HEK293T (cell line): ENCODE results near the gene LMCD1.

Experiments
- CTCF ChIA-PET: fragments of 350-600 bp; formaldehyde crosslinking; extraction: SDS; loops from one replicate; lab custom pipeline; 2021; ENCODE audit warnings: antibody characterized with exemption, inconsistent platforms; lab: Yijun Ruan, JAX
- POLR2A ChIA-PET: fragments of 350-600 bp; formaldehyde crosslinking; extraction: SDS; loops from one replicate; lab custom pipeline; 2020; ENCODE audit warnings: antibody characterized with exemption, inconsistent platforms; lab: Yijun Ruan, JAX
- DNase-seq: peaks from one replicate; pipeline ENCODE4 v3.0.0; 2012; ENCODE audit warnings: mixed read lengths; ENCODE audit errors: extremely low spot score
- ARNT ChIP-seq: fragments of 450-650 bp; IDR thresholded peaks from 2 replicates; pipeline ENCODE4 v1.6.1; 2017; ENCODE audit warnings: mild to moderate bottlenecking
- BHLHE40 ChIP-seq: fragments of 450-650 bp; IDR thresholded peaks from 2 replicates; pipeline ENCODE4 v1.6.1; 2016; ENCODE audit warnings: mild to moderate bottlenecking, moderate library complexity, borderline replicate concordance
- CTBP1 ChIP-seq: fragments of 450-650 bp; IDR thresholded peaks from 2 replicates; pipeline ENCODE4 v1.6.1; 2016; ENCODE audit warnings: borderline replicate concordance
- ELF4 ChIP-seq: fragments of 450-650 bp; IDR thresholded peaks from 2 replicates; pipeline ENCODE4 v1.6.1; 2017; ENCODE audit warnings: antibody characterized with exemption
- FOXA1 ChIP-seq: fragments of 450-650 bp; IDR thresholded peaks from 2 replicates; pipeline ENCODE4 v1.6.1; 2016; ENCODE audit warnings: mild to moderate bottlenecking
- FOXK2 ChIP-seq: fragments of 450-650 bp; IDR thresholded peaks from 2 replicates; pipeline ENCODE4 v1.6.1; 2016; ENCODE audit warnings: mild to moderate bottlenecking
- FOXM1 ChIP-seq: fragments of 450-650 bp; IDR thresholded peaks from 2 replicates; pipeline ENCODE4 v1.6.1; 2017; ENCODE audit warnings: mild to moderate bottlenecking, borderline replicate concordance
- HDGF ChIP-seq: fragments of 450-650 bp; IDR thresholded peaks from 2 replicates; pipeline ENCODE4 v1.6.1; 2017; ENCODE audit warnings: antibody characterized with exemption, borderline replicate concordance
- L3MBTL2 ChIP-seq: fragments of 450-650 bp; conservative IDR thresholded peaks from 2 replicates; pipeline ENCODE4 v1.6.1; 2016; ENCODE audit warnings: mild to moderate bottlenecking
- LEF1 ChIP-seq: fragments of 450-650 bp; IDR thresholded peaks from 2 replicates; pipeline ENCODE4 v1.6.1; 2017; ENCODE audit warnings: mild to moderate bottlenecking, borderline replicate concordance
- NFRKB ChIP-seq: fragments of 450-650 bp; IDR thresholded peaks from 2 replicates; pipeline ENCODE4 v1.6.1; 2016; ENCODE audit warnings: mild to moderate bottlenecking, moderate library complexity
- SP1 ChIP-seq: fragments of 450-650 bp; IDR thresholded peaks from 2 replicates; pipeline ENCODE4 v1.6.1; 2017
- SUZ12 ChIP-seq: fragments of 450-650 bp; IDR thresholded peaks from 2 replicates; pipeline ENCODE4 v1.6.1; 2016; ENCODE audit warnings: mild to moderate bottlenecking
- TARDBP ChIP-seq: fragments of 450-650 bp; IDR thresholded peaks from 2 replicates; pipeline ENCODE4 v1.6.1; 2016
- ZNF384 ChIP-seq: fragments of 450-650 bp; IDR thresholded peaks from 2 replicates; pipeline ENCODE4 v1.6.1; 2016
- TF ChIP-seq, protein P1 (sequence below): fragments of 450-650 bp; IDR thresholded peaks from 2 replicates; pipeline ENCODE4 v1.6.1; 2016

The LMCD1 gene

DNA sequence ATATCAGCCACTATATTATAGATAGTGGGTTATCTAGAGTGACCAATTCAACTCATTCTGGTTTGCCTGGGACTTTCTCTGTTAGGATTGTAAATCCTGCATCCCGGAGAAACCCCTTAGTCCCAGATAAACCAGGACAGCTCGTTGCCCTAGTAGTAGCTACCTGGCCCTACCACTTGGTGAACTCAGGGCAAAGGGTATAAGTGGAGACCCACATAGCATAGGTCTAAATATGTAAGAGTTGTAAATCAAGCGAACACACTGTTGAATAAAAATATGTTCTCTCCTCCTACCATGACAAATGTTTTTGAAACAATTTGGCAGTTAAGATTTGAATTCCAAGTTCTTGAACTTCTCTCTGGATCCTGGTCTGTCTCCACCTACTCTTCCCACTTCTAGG is 15.7 kb upstream of the LMCD1 start:
- CTCF ChIA-PET, result no interaction called here
- TF ChIP-seq HDGF (no peak), FOXA1 (no peak), SUZ12 (no peak), ARNT (no peak), TARDBP (no peak), ELF4 (no peak), FOXK2 (no peak), FOXM1 (no peak), NFRKB (no peak), BHLHE40 (no peak), ZNF384 (no peak), CTBP1 (no peak), LEF1 (no peak), L3MBTL2 (no peak), SP1 (no peak)
- TF ChIP-seq, protein P1, sequence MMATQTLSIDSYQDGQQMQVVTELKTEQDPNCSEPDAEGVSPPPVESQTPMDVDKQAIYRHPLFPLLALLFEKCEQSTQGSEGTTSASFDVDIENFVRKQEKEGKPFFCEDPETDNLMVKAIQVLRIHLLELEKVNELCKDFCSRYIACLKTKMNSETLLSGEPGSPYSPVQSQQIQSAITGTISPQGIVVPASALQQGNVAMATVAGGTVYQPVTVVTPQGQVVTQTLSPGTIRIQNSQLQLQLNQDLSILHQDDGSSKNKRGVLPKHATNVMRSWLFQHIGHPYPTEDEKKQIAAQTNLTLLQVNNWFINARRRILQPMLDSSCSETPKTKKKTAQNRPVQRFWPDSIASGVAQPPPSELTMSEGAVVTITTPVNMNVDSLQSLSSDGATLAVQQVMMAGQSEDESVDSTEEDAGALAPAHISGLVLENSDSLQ, result no peak
- DNase-seq, result no peak
- POLR2A ChIA-PET, result interaction anchor here (1.1 kb wide), 1 partner anchor 16 kb away, joined by 3 read pairs; the partner anchor contains the start of gene LMCD1

DNA sequence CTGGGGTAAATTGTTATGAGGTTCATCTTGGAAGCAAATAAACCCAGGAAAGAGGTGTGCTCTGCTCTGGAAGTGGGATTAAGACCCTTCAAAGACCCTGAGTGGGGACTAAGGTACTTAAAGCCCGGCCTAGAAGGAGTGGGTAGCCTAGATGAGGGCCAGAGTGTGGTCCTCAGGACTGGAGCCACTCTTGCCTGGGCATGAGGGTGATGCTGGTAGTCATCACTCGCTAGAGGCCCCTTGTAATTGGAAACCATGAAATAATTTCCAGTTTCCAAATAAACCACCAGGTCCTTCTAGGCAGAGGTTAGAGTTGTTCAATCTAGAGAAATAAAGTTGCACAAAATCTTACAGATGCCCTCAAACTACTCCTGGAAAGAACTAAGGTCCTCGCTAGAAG is 15.2 kb upstream of the LMCD1 start:
- CTCF ChIA-PET, result no interaction called here
- TF ChIP-seq CTBP1 (no peak), HDGF (no peak), SUZ12 (no peak), FOXM1 (no peak), L3MBTL2 (no peak), FOXA1 (no peak), ARNT (no peak), TARDBP (no peak), FOXK2 (no peak), LEF1 (no peak), BHLHE40 (no peak), ZNF384 (no peak), ELF4 (no peak)
- TF ChIP-seq, protein P1, result no peak
- DNase-seq, result no peak
- POLR2A ChIA-PET, result no interaction called here

DNA sequence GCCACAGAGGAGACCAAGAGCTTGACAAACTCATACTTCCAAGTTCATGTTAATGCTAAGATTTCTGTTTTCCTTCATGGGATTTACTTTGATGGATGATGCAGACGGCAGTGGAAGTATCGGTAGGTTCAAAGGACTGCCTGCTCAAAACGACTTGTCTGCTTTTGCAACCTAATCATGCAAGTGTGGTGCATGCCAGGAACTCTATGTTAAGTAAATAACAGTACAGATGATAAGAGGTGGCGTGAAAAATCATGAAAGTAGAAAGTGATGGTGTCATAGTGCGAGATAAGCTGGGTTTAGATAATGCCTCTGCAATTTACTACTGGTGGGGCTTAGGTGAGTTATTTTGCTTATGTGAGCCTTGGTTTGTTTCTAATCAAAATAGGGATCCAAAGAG is 14.7 kb upstream of the LMCD1 start:
- TF ChIP-seq LEF1, result no peak
- TF ChIP-seq L3MBTL2, result no peak
- no peak for TF ChIP-seq ZNF384
- no peak for TF ChIP-seq ARNT
- TF ChIP-seq ELF4, result no peak
- TF ChIP-seq HDGF, result no peak
- no peak for TF ChIP-seq NFRKB
- no peak for TF ChIP-seq SUZ12
- no peak for TF ChIP-seq FOXK2
- TF ChIP-seq FOXA1, result no peak
- TF ChIP-seq FOXM1, result no peak
- TF ChIP-seq, protein P1, result no peak
- POLR2A ChIA-PET, result no interaction called here
- DNase-seq, result no peak
- CTCF ChIA-PET, result no interaction called here

DNA sequence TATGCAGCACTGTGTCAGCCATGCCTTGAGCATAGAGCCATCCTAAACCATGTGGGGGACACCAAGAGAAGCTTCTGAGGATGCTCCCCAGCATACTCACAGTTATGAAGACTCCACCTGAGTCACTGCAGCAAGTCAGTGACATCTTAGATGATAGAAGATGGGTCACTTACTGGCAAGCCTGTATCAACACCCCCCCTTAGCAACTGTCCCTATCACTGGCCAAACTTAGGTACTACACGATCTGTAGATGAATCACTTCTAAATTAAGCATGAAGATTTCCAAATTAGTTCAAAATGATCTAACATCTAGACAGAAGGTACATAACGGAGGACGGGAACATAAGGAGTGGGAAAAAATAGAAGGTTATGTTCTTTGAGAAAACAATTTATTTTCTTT is 13.2 kb upstream of the LMCD1 start:
- DNase-seq, result no peak
- ChIA-PET CTCF (no interaction called here), POLR2A (interaction anchor here (0.9 to 1.5 kb wide), 2 partner anchors 13 to 20 kb away, joined by 3 read pairs; partner anchors contain the start of gene LMCD1)
- TF ChIP-seq HDGF (no peak), ARNT (no peak), TARDBP (no peak), L3MBTL2 (no peak), BHLHE40 (no peak), ELF4 (no peak), CTBP1 (no peak), SP1 (no peak), LEF1 (no peak), ZNF384 (no peak), SUZ12 (no peak), FOXM1 (no peak), FOXA1 (no peak), NFRKB (no peak), FOXK2 (no peak)
- TF ChIP-seq, protein P1, result no peak

DNA sequence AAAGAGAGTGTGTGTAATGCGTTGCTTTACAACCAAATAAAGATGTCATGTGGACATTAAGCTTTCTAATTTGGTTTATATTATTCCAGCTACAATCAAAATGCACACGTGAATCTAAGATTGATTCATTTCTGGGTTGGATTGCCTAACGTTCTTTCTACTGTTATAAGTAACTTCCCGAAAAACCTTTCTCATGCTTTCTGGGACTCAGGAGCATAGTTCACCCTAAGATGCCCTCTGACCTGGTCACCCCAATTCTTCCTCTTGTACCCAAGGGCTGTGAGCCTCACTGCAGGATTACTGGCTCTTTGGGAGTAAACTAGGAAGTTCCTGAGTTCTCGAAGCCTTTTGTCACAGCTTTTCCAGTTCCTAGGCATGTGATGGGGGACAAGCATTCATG is 12.7 kb upstream of the LMCD1 start:
- no peak for DNase-seq
- TF ChIP-seq L3MBTL2, result no peak
- no peak for TF ChIP-seq FOXM1
- TF ChIP-seq CTBP1, result no peak
- TF ChIP-seq NFRKB, result no peak
- ChIA-PET CTCF (no interaction called here), POLR2A (interaction anchor here (0.9 to 1.5 kb wide), 2 partner anchors 13 to 20 kb away, joined by 3 read pairs; partner anchors contain the start of gene LMCD1)

DNA sequence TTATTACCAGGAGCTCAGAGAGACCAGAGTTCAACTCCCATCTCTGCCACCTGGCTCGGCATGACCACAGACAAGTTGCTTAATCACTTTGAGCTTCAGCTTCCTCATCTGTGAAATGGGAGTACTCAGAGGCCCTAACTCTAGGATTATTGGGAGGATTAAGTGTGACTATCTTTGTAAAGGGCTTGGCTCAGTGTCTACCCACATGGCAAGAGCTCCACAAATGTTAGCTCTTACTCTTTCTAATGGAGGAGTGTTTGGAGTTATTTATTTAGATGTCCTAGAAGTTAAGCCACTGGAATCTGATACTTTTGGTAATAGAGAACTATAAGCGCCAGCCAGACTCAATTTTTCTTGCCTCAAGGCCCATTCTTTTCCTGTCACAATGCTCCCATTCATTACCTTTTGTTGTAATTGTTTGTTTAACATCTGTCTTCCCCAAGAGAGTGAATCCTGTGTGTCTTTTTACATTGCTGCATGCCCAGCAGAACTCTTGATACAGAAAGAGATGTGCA is 12.3 kb upstream of the LMCD1 start:
- no peak for TF ChIP-seq NFRKB
- no peak for TF ChIP-seq BHLHE40
- no peak for TF ChIP-seq TARDBP
- TF ChIP-seq ARNT, result no peak
- TF ChIP-seq SP1, result no peak
- TF ChIP-seq ELF4, result no peak
- no peak for TF ChIP-seq HDGF
- no peak for TF ChIP-seq FOXM1
- TF ChIP-seq, protein P1, result no peak
- TF ChIP-seq FOXA1, result no peak
- no peak for TF ChIP-seq CTBP1
- no peak for TF ChIP-seq LEF1
- no peak for TF ChIP-seq ZNF384
- no peak for TF ChIP-seq SUZ12
- no peak for TF ChIP-seq FOXK2
- no peak for TF ChIP-seq L3MBTL2
- ChIA-PET CTCF (no interaction called here), POLR2A (interaction anchor here (0.9 to 3.5 kb wide), 4 partner anchors 12 to 19 kb away, joined by 3 to 13 read pairs (median 4); partner anchors contain the start of gene LMCD1)
- no peak for DNase-seq
